ENCODE results near the gene FOXO6. TPM values are rescaled to one million over a fixed set of nuclear protein-coding genes. Genes with fewer than 3 reads are reported as not detected.

FOXO6 gene
- polyA plus RNA-seq, 1 donor (not counting 4 experiments of a cell fraction or from before 2014, with no cell fraction given) = not detected

GRCh38 chr1:41407664-41408252 lies 46.5 kb downstream of the FOXO6 start:
- no peak overlapping the region for H3K4me2 ChIP-seq (ENCODE audit: control insufficient read depth, extremely low read depth, insufficient read depth, low read depth, low read length)
- no peak for FAIRE-seq
- H3K4me1 ChIP-seq (ENCODE audit: control insufficient read depth, extremely low read depth, insufficient read depth, low read length) = no peaks in the 10 kb centered on the region
- H3K79me2 ChIP-seq (ENCODE audit: control insufficient read depth, insufficient read depth, low read length) = no peaks in the 10 kb centered on the region
- no peak overlapping the region for H3K27ac ChIP-seq (ENCODE audit: control insufficient read depth, insufficient read depth, low read length)
- no peak overlapping the region for H3K4me3 ChIP-seq (ENCODE audit: control insufficient read depth in 2 of 3, extremely low read depth in 1 of 3, insufficient read depth in 2 of 3, low read depth in 1 of 3, low read length in 3 of 3)
- no peak overlapping the region for H3K9ac ChIP-seq (ENCODE audit: control insufficient read depth, extremely low read depth, insufficient read depth, low read length)
- H3K9me1 ChIP-seq (ENCODE audit: control insufficient read depth, extremely low read depth, insufficient read depth, low read length) = no peaks in the 10 kb centered on the region
- H3K27me3 ChIP-seq (ENCODE audit: control insufficient read depth, extremely low read depth, insufficient read depth, low read length) = peaks cover 46% of the 10 kb centered on the region
- no peak for DNase-seq (ENCODE audit: low read depth, low spot score)
- H3K9me3 ChIP-seq (ENCODE audit: control insufficient read depth, low read depth, low read length) = peaks cover 10% of the 10 kb centered on the region
- H4K20me1 ChIP-seq (ENCODE audit: control insufficient read depth, extremely low read depth, insufficient read depth, low read length) = no peaks in the 10 kb centered on the region
- H2AFZ ChIP-seq (ENCODE audit: control insufficient read depth, low read length) = no peak overlapping the region
- no peak for TF ChIP-seq EZH2 (IDR thresholded peaks at IDR 0.05; ENCODE audit: low read length)
- no peak for TF ChIP-seq CTCF (optimal IDR thresholded peaks at IDR 0.05 in 1 of 3, IDR thresholded peaks at IDR 0.05 in 1 of 3, conservative IDR thresholded peaks at IDR 0.05 in 1 of 3; ENCODE audit: extremely low read depth in 1 of 3, insufficient read depth in 2 of 3, low read length in 3 of 3)
- no peaks in the 10 kb centered on the region for H3K36me3 ChIP-seq (ENCODE audit: control insufficient read depth in 2 of 2, extremely low read depth in 1 of 2, insufficient read depth in 2 of 2, low read length in 2 of 2)
- dilution Hi-C loops (cut with MboI; ENCODE audit: extremely low pct_ligation_motif_present, low sequenced_read_pairs) = no loop called here

- no peaks in the 10 kb centered on the region for H4K20me1 ChIP-seq (ENCODE audit: control insufficient read depth, extremely low read depth, insufficient read depth, low read length)
- no peaks in the 10 kb centered on the region for H3K36me3 ChIP-seq (ENCODE audit: control insufficient read depth in 2 of 2, extremely low read depth in 1 of 2, insufficient read depth in 2 of 2, low read length in 2 of 2)
- H3K9me1 ChIP-seq (ENCODE audit: control insufficient read depth, extremely low read depth, insufficient read depth, low read length) = no peaks in the 10 kb centered on the region
- FAIRE-seq = no peak
- dilution Hi-C loops (cut with MboI; ENCODE audit: extremely low pct_ligation_motif_present, low sequenced_read_pairs) = no loop called here
- H2AFZ ChIP-seq (ENCODE audit: control insufficient read depth, low read length) = no peak overlapping the region
- no peak overlapping the region for H3K4me2 ChIP-seq (ENCODE audit: control insufficient read depth, extremely low read depth, insufficient read depth, low read depth, low read length)
- H3K9me3 ChIP-seq (ENCODE audit: control insufficient read depth, low read depth, low read length) = peaks cover 5% of the 10 kb centered on the region
- no peak for DNase-seq (ENCODE audit: low read depth, low spot score)
- TF ChIP-seq EZH2 (IDR thresholded peaks at IDR 0.05; ENCODE audit: low read length) = no peak
- no peak overlapping the region for H3K9ac ChIP-seq (ENCODE audit: control insufficient read depth, extremely low read depth, insufficient read depth, low read length)
- H3K27me3 ChIP-seq (ENCODE audit: control insufficient read depth, extremely low read depth, insufficient read depth, low read length) = peaks cover 37% of the 10 kb centered on the region
- no peaks in the 10 kb centered on the region for H3K79me2 ChIP-seq (ENCODE audit: control insufficient read depth, insufficient read depth, low read length)
- H3K4me1 ChIP-seq (ENCODE audit: control insufficient read depth, extremely low read depth, insufficient read depth, low read length) = no peaks in the 10 kb centered on the region
- H3K4me3 ChIP-seq (ENCODE audit: control insufficient read depth in 2 of 3, extremely low read depth in 1 of 3, insufficient read depth in 2 of 3, low read depth in 1 of 3, low read length in 3 of 3) = no peak overlapping the region
- H3K27ac ChIP-seq (ENCODE audit: control insufficient read depth, insufficient read depth, low read length) = no peak overlapping the region
These were observed 47.5 kb downstream of the FOXO6 start for GRCh38 chr1:41408691-41409090.

- H3K4me3 ChIP-seq (ENCODE audit: control insufficient read depth in 2 of 3, extremely low read depth in 1 of 3, insufficient read depth in 2 of 3, low read depth in 1 of 3, low read length in 3 of 3) = no peak overlapping the region
- H3K4me1 ChIP-seq (ENCODE audit: control insufficient read depth, extremely low read depth, insufficient read depth, low read length) = no peaks in the 10 kb centered on the region
- no peak overlapping the region for H2AFZ ChIP-seq (ENCODE audit: control insufficient read depth, low read length)
- H3K27me3 ChIP-seq (ENCODE audit: control insufficient read depth, extremely low read depth, insufficient read depth, low read length) = peaks cover 26% of the 10 kb centered on the region
- no peak overlapping the region for H3K27ac ChIP-seq (ENCODE audit: control insufficient read depth, insufficient read depth, low read length)
- FAIRE-seq = no peak
- no peaks in the 10 kb centered on the region for H3K9me1 ChIP-seq (ENCODE audit: control insufficient read depth, extremely low read depth, insufficient read depth, low read length)
- no peak for DNase-seq (ENCODE audit: low read depth, low spot score)
- H3K9me3 ChIP-seq (ENCODE audit: control insufficient read depth, low read depth, low read length) = peaks cover 5% of the 10 kb centered on the region
- no peak for TF ChIP-seq EZH2 (IDR thresholded peaks at IDR 0.05; ENCODE audit: low read length)
- no peak for TF ChIP-seq CTCF (optimal IDR thresholded peaks at IDR 0.05 in 1 of 3, IDR thresholded peaks at IDR 0.05 in 1 of 3, conservative IDR thresholded peaks at IDR 0.05 in 1 of 3; ENCODE audit: extremely low read depth in 1 of 3, insufficient read depth in 2 of 3, low read length in 3 of 3)
- H3K79me2 ChIP-seq (ENCODE audit: control insufficient read depth, insufficient read depth, low read length) = no peaks in the 10 kb centered on the region
- H3K4me2 ChIP-seq (ENCODE audit: control insufficient read depth, extremely low read depth, insufficient read depth, low read depth, low read length) = no peak overlapping the region
- dilution Hi-C loops (cut with MboI; ENCODE audit: extremely low pct_ligation_motif_present, low sequenced_read_pairs) = no loop called here
- no peaks in the 10 kb centered on the region for H4K20me1 ChIP-seq (ENCODE audit: control insufficient read depth, extremely low read depth, insufficient read depth, low read length)
- H3K36me3 ChIP-seq (ENCODE audit: control insufficient read depth in 2 of 2, extremely low read depth in 1 of 2, insufficient read depth in 2 of 2, low read length in 2 of 2) = no peaks in the 10 kb centered on the region
- H3K9ac ChIP-seq (ENCODE audit: control insufficient read depth, extremely low read depth, insufficient read depth, low read length) = no peak overlapping the region
These were observed 48.6 kb downstream of the FOXO6 start for GRCh38 chr1:41409825-41410224.
